Lower lobe of right lung (tissue), 2 donors: Measurements from ENCODE around the gene ST7. TPM values are rescaled to one million over a fixed set of nuclear protein-coding genes. Genes with fewer than 3 reads are reported as not detected.

Source experiments
- ATAC-seq, 2 donors: fragments of 200-7000 bp; cut with Tn5 transposase; one replicate each; pipeline ENCODE4 v1.9.1; 2020 to 2022; ENCODE audit warnings: mild to moderate bottlenecking in 2 of 2, moderate library complexity in 2 of 2
- DNase-seq: peaks from one replicate; pipeline ENCODE4 v3.0.0-alpha.2; 2020
- H3K27ac ChIP-seq: fragments of 200-600 bp; one replicate; pipeline ENCODE4 v1.8.0; 2022
- H3K27me3 ChIP-seq: fragments of 200-600 bp; one replicate; pipeline ENCODE4 v1.8.0; 2022; ENCODE audit warnings: low read depth
- H3K36me3 ChIP-seq: fragments of 200-600 bp; one replicate; pipeline ENCODE4 v1.8.0; 2022; ENCODE audit warnings: mild to moderate bottlenecking
- H3K4me1 ChIP-seq: fragments of 200-600 bp; one replicate; pipeline ENCODE4 v1.8.0; 2022
- H3K4me3 ChIP-seq: fragments of 200-600 bp; one replicate; pipeline ENCODE4 v1.8.0; 2022; ENCODE audit warnings: mild to moderate bottlenecking
- H3K9me3 ChIP-seq: fragments of 200-600 bp; one replicate; pipeline ENCODE4 v1.8.0; 2022
- intact Hi-C: fragments of 100-400 bp; cut with DNase I; formaldehyde crosslinking; loops from one replicate; pipeline ENCODE4 v1.11.0; 2022
- total RNA-seq: library from RNA; stranded (reverse); fragmentation: NEBNext Ultra II Directional; extraction: Animal tissue kit (Norgen Biotek cat#: 25700); gene quantifications from one replicate; pipeline ENCODE4 v1.2.1, GENCODE V29; 2021
- TF ChIP-seq, protein P1 (sequence below): fragments of 200-600 bp; IDR thresholded peaks from one replicate; pipeline ENCODE4 v1.8.0; 2022; ENCODE audit warnings: antibody characterized with exemption, mild to moderate bottlenecking
- donor health status: DM: no; HTN: yes; CAD: no; lungs with severe emphysema.

ST7 gene
- total RNA-seq, 1 donor from 2014 or later, result 51.1 TPM

DNA sequence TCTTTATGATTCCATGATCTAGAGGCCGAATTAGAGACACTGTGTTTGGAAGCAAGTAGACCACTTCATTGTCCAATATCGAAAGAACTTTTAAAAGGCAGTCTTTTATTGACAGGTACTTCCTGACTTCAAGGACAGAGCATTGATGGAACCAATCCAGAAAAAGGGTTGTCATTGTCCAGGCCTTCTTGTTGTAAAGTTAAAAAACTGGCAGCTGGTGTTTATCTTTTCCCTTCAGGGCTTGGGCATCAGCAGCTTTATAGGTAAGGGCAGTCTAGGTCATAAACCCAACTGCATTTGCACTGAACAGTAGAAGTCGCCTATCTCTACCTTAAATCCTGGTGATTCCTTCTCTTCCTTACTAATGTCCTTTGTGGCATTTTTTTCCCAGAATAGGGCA, 95.6 kb downstream of the ST7 start:
- intact Hi-C loops, result no loop called here
- Histone ChIP-seq H3K36me3 (no peaks in the 10 kb centered on the region), H3K9me3 (no peaks in the 10 kb centered on the region)

GRCh38 chr7:117051808-117052207, 98.5 kb downstream of the ST7 start:
- no peak for DNase-seq
- no peak overlapping the region for H3K27ac ChIP-seq
- no peak for ATAC-seq

More for the DNA sequence above, 95.6 kb downstream of the ST7 start:
- ATAC-seq, result no peak
- H3K4me1 ChIP-seq, result peaks cover 22% of the 10 kb centered on the region
- no peak for DNase-seq
- H3K27ac ChIP-seq, result no peak overlapping the region
- no peaks in the 10 kb centered on the region for H3K27me3 ChIP-seq
- no peak overlapping the region for H3K4me3 ChIP-seq
- TF ChIP-seq, protein P1, sequence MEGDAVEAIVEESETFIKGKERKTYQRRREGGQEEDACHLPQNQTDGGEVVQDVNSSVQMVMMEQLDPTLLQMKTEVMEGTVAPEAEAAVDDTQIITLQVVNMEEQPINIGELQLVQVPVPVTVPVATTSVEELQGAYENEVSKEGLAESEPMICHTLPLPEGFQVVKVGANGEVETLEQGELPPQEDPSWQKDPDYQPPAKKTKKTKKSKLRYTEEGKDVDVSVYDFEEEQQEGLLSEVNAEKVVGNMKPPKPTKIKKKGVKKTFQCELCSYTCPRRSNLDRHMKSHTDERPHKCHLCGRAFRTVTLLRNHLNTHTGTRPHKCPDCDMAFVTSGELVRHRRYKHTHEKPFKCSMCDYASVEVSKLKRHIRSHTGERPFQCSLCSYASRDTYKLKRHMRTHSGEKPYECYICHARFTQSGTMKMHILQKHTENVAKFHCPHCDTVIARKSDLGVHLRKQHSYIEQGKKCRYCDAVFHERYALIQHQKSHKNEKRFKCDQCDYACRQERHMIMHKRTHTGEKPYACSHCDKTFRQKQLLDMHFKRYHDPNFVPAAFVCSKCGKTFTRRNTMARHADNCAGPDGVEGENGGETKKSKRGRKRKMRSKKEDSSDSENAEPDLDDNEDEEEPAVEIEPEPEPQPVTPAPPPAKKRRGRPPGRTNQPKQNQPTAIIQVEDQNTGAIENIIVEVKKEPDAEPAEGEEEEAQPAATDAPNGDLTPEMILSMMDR, result no peak

GRCh38 chr7:117053432-117053831, 100.1 kb downstream of the ST7 start:
- Histone ChIP-seq H3K27me3 (no peaks in the 10 kb centered on the region), H3K9me3 (no peaks in the 10 kb centered on the region), H3K4me3 (no peak overlapping the region), H3K36me3 (no peaks in the 10 kb centered on the region), H3K4me1 (no peaks in the 10 kb centered on the region), H3K27ac (no peak overlapping the region)
- DNase-seq (no peak), ATAC-seq (no peak)
- TF ChIP-seq, protein P1, result no peak
- intact Hi-C loops, result no loop called here

More at GRCh38 chr7:117051808-117052207, 98.5 kb downstream of the ST7 start:
- Histone ChIP-seq H3K4me3 (no peak overlapping the region), H3K27me3 (no peaks in the 10 kb centered on the region), H3K9me3 (no peaks in the 10 kb centered on the region), H3K36me3 (no peaks in the 10 kb centered on the region), H3K4me1 (peaks cover 15% of the 10 kb centered on the region)
- intact Hi-C loops, result no loop called here
- TF ChIP-seq, protein P1, result no peak

- Histone ChIP-seq H3K27ac (no peak overlapping the region), H3K27me3 (no peaks in the 10 kb centered on the region), H3K4me3 (no peak overlapping the region), H3K4me1 (no peaks in the 10 kb centered on the region), H3K9me3 (no peaks in the 10 kb centered on the region), H3K36me3 (no peaks in the 10 kb centered on the region)
- intact Hi-C loops, result no loop called here
- DNase-seq, result no peak
- TF ChIP-seq, protein P1, result no peak
- no peak for ATAC-seq
Measured at GRCh38 chr7:117061751-117062150, 108.5 kb downstream of the ST7 start.

DNA sequence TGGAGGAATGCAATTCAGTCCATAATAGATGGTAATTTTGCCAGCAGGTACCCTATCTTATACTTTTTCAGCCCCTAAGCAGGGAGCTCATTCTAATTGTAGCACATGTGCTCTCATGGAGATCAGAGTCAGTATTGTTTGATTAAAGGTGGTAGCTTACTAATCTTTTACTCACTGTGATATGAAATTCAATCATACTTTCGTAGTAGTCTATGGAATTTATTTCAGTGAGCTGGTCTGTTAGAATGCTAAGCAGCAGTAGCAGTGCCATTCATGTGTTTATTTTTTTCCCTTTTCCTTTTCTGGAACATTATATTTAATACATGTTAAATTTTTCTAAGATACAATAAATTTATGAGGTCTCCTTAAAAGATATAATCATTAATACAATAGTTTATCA, 109.0 kb downstream of the ST7 start:
- no peak overlapping the region for H3K4me3 ChIP-seq
- no peaks in the 10 kb centered on the region for H3K27me3 ChIP-seq
- ATAC-seq (no peak), DNase-seq (no peak)
- no peaks in the 10 kb centered on the region for H3K36me3 ChIP-seq
- intact Hi-C loops, result no loop called here
- H3K4me1 ChIP-seq, result no peaks in the 10 kb centered on the region
- TF ChIP-seq, protein P1, result no peak
- no peak overlapping the region for H3K27ac ChIP-seq
- H3K9me3 ChIP-seq, result no peaks in the 10 kb centered on the region

GRCh38 chr7:117064688-117065087, 111.4 kb downstream of the ST7 start:
- TF ChIP-seq, protein P1, result no peak
- ATAC-seq, result no peak
- H3K27ac ChIP-seq, result no peak overlapping the region
- intact Hi-C loops, result no loop called here
- H3K4me3 ChIP-seq, result no peak overlapping the region
- no peak for DNase-seq
- H3K36me3 ChIP-seq, result no peaks in the 10 kb centered on the region
- H3K27me3 ChIP-seq, result no peaks in the 10 kb centered on the region
- no peaks in the 10 kb centered on the region for H3K9me3 ChIP-seq
- peaks cover 14% of the 10 kb centered on the region for H3K4me1 ChIP-seq
